Neural progenitor cell (in vitro differentiated cells): Measurements from ENCODE around the gene GRM8.

ENCODE experiments used
- EZH2 ChIP-seq: fragments of 200-600 bp; sonication (generic); IDR thresholded peaks from 2 replicates; pipeline ENCODE4 v1.6.1; 2017; ENCODE audit warnings: antibody characterized with exemption, mild to moderate bottlenecking, moderate library complexity
- TF ChIP-seq, protein P1 (sequence below): fragments of 200-600 bp; sonication (generic); IDR thresholded peaks from 2 replicates; pipeline ENCODE4 v1.5.1; 2017; ENCODE audit warnings: antibody characterized with exemption, mild to moderate bottlenecking

DNA sequence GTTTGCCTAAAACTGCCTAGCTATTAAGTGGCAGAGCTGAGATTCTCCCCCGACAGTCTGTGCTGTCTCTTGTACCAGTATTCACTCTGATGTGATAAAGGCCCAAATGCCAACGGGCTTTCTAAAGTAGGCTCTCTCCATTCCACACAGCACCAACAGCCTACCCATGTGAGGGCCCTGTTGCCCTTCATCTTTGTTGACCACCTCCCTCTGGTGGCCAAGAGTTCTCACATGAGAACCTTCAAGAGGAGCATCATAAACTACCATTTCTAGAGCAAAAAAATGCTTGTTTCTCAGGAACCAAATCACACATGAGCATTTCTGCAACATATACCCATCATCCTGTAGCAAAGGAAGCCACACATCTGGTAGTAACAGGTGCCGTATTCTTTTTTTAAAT is 185.8 kb downstream of the GRM8 start:
- TF ChIP-seq, protein P1, sequence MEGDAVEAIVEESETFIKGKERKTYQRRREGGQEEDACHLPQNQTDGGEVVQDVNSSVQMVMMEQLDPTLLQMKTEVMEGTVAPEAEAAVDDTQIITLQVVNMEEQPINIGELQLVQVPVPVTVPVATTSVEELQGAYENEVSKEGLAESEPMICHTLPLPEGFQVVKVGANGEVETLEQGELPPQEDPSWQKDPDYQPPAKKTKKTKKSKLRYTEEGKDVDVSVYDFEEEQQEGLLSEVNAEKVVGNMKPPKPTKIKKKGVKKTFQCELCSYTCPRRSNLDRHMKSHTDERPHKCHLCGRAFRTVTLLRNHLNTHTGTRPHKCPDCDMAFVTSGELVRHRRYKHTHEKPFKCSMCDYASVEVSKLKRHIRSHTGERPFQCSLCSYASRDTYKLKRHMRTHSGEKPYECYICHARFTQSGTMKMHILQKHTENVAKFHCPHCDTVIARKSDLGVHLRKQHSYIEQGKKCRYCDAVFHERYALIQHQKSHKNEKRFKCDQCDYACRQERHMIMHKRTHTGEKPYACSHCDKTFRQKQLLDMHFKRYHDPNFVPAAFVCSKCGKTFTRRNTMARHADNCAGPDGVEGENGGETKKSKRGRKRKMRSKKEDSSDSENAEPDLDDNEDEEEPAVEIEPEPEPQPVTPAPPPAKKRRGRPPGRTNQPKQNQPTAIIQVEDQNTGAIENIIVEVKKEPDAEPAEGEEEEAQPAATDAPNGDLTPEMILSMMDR = peak; percentile 58
- TF ChIP-seq EZH2 = no peak
